ENCODE data around the gene PTGDR.
A peak's percentile ranks its signal among the peaks of the same experiment; 100 is the strongest.

The PTGDR gene

DNA sequence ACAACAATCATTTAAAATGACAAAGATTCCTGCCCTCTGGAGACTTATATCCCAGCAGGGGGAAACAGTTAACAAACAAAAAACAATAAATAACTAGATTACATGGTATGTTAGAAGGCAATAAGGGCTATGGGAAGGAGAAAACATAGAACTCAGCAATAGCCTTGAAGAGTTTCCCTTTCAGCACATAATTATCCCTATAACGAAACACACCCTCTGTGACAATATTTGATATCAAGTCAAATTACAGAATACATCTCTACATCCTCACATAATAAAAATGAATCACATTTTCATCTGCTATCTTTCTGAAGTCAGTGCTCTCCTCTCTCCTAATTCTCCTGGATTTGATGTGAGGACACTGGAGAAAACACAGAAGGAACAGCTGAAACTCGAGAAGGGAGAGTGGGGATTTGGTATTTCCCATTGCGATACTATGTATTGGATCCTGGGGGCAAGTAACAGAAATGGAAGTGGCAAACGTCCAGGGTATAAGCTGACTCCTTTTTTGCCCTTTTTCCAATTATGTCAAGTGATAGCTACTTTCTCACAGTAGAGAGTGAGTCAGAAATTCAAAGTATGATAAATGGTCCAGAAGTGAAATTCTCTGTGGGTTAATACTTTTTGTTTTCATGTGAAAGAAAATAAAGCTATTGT is 36.9 kb downstream of the PTGDR start:
- DNase-seq (ENCODE audit: low read depth, low spot score): no peak
- in situ Hi-C loops (cut with HindIII; ENCODE audit: low sequenced_read_pairs): no loop called here
- TF ChIP-seq, protein P1, sequence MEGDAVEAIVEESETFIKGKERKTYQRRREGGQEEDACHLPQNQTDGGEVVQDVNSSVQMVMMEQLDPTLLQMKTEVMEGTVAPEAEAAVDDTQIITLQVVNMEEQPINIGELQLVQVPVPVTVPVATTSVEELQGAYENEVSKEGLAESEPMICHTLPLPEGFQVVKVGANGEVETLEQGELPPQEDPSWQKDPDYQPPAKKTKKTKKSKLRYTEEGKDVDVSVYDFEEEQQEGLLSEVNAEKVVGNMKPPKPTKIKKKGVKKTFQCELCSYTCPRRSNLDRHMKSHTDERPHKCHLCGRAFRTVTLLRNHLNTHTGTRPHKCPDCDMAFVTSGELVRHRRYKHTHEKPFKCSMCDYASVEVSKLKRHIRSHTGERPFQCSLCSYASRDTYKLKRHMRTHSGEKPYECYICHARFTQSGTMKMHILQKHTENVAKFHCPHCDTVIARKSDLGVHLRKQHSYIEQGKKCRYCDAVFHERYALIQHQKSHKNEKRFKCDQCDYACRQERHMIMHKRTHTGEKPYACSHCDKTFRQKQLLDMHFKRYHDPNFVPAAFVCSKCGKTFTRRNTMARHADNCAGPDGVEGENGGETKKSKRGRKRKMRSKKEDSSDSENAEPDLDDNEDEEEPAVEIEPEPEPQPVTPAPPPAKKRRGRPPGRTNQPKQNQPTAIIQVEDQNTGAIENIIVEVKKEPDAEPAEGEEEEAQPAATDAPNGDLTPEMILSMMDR (IDR thresholded peaks at IDR 0.05; ENCODE audit: low read depth, low read length): no peak
- no peak overlapping the region for H3K4me3 ChIP-seq (ENCODE audit: low read depth, low read length)

DNA sequence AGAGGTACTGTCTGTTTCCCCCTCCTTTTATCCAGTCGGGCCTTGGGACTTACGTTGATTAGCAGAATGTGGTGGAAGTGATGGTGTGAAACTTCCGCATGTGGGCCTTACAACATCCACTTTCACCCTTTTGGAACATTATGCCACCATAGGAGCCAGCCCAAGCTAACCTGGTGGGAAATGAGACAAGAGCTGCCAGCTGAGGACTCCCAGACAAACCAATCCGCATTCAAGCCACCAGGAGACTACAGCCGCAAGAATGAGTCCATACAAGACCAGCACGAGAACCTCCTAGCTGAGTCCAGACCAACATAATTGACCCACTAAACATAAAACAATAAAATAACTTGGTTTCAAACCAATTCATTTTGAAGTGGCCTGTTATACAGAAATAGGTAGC is 37.5 kb downstream of the PTGDR start:
- in situ Hi-C loops (cut with HindIII; ENCODE audit: low sequenced_read_pairs): no loop called here
- no peak overlapping the region for H3K4me3 ChIP-seq (ENCODE audit: low read depth, low read length)
- TF ChIP-seq, protein P1 (IDR thresholded peaks at IDR 0.05; ENCODE audit: low read depth, low read length): no peak
- no peak for DNase-seq (ENCODE audit: low read depth, low spot score)

DNA sequence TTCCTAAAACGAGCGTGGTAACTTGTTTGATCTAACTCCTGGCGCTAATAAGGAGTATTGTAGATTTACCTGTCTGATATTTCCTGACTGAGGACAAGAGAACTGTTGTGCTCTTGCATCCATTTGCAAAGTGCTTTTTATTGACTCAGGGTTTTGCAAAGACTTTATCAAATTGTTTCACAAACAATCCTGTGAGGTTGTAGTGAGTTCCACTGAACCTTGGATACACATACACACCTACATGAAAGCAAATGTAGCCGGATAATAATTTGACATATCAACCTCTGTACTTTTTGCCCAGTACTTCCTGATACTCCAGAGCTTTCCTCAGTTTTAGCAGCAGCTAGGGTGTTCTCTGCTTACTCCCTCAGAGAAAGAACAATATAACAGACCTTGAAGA is 39.9 kb downstream of the PTGDR start:
- no peak for DNase-seq (ENCODE audit: low read depth, low spot score)
- H3K4me3 ChIP-seq (ENCODE audit: low read depth, low read length): no peak overlapping the region
- TF ChIP-seq, protein P1 (IDR thresholded peaks at IDR 0.05; ENCODE audit: low read depth, low read length): no peak
- in situ Hi-C loops (cut with HindIII; ENCODE audit: low sequenced_read_pairs): no loop called here

DNA sequence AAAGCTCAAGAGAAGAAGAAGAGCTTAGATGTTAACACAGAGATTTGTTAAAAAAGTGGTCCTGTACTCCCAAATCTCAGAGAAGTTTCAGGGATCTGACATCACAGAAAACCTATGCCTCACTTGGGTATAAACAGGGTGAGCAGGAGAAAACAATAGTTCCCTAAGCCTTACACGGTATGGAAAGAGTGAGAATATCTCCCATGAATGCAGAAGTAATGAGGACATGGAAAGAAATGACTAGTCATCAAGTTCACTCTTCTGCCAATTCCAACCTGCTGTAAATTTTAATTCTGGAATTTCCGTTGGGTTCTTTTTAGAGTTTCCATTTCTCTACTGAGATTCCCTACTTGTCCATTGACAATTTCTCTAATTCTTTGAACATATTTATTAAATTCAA is 40.4 kb downstream of the PTGDR start:
- in situ Hi-C loops (cut with HindIII; ENCODE audit: low sequenced_read_pairs): no loop called here
- peak; percentile 18 for DNase-seq (ENCODE audit: low read depth, low spot score)
- TF ChIP-seq, protein P1 (IDR thresholded peaks at IDR 0.05; ENCODE audit: low read depth, low read length): no peak

DNA sequence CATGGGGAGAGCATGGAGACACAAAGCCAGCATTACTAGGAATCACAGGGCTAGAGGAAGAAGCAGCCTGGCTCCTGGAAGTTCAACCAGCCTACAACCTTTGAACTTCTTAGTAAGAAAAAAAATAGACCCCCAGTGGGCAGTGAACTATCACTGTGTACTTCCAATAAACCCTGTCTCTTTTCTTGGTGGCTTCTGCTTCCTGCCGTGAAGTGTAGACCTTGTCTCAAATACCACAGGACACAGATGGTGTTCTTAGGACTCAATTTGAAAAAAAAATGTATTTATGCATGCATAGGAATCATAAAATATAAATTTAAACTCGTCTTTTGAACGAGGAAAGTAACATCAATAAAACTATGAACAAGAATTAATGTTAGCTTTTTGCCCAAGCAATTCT is 43.0 kb downstream of the PTGDR start:
- no peak overlapping the region for H3K4me3 ChIP-seq (ENCODE audit: low read depth, low read length)
- DNase-seq (ENCODE audit: low read depth, low spot score): no peak
- in situ Hi-C loops (cut with HindIII; ENCODE audit: low sequenced_read_pairs): no loop called here
- TF ChIP-seq, protein P1 (IDR thresholded peaks at IDR 0.05; ENCODE audit: low read depth, low read length): no peak

More for the DNA sequence above, 40.4 kb downstream of the PTGDR start:
- no peak overlapping the region for H3K4me3 ChIP-seq (ENCODE audit: low read depth, low read length)

DNA sequence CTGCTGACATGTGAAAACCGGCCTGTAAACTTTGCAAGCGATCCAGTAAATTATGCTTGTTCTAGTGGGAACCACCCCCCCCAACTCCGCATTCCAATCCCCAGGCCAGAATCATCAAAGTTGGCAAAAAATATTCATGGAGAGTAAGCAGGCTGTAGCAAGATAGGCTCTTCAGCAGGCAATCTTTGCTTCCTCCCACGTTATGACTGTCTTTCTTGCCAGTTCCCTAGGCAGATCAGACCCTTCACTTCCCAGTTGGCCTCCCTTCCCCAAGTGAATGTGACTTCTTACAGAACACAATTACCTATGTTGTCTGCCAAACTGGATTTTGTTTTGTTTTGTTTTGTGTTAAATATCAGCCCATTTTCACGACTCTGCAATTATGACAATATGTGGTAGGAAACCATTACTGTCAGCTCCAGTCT is 45.4 kb downstream of the PTGDR start:
- peak overlapping the region; percentile 80 for H3K4me3 ChIP-seq (ENCODE audit: low read depth, low read length)
- in situ Hi-C loops (cut with HindIII; ENCODE audit: low sequenced_read_pairs): no loop called here
- TF ChIP-seq, protein P1 (IDR thresholded peaks at IDR 0.05; ENCODE audit: low read depth, low read length): no peak
- no peak for DNase-seq (ENCODE audit: low read depth, low spot score)

Data from astrocyte of the spinal cord (primary cell).